Middle frontal gyrus (tissue), 1 donor: Measurements from ENCODE around the gene CLEC18C.
"Not testable (repeated sequence)": the region's sequence is repeated elsewhere in the genome, so short reads cannot be mapped to it uniquely, and the experiment has no call there.

Experiments
- DNase-seq: peaks from one replicate; pipeline ENCODE4 v3.0.0-alpha.2; 2015; ENCODE audit warnings: low spot score; ENCODE audit errors: extremely low spot score

CLEC18C gene

GRCh38 chr16:70173212-70173837 lies at the start of gene CLEC18C:
Gene CLEC18C (plus strand): TSS chr16:70173787. CDS start chr16:70174279, 492 bp downstream.
- DNase-seq = not testable (repeated sequence)

- not testable (repeated sequence) for DNase-seq
Observed at GRCh38 chr16:70123822-70124221, 49.8 kb upstream of the CLEC18C start.

- DNase-seq = not testable (repeated sequence)
Observed at GRCh38 chr16:70126226-70126625, 47.4 kb upstream of the CLEC18C start.

GRCh38 chr16:70127706-70128105 lies 45.9 kb upstream of the CLEC18C start:
- not testable (repeated sequence) for DNase-seq

GRCh38 chr16:70128844-70129243 lies 44.7 kb upstream of the CLEC18C start:
- not testable (repeated sequence) for DNase-seq

GRCh38 chr16:70135796-70136195 lies 37.8 kb upstream of the CLEC18C start:
- not testable (repeated sequence) for DNase-seq

GRCh38 chr16:70136595-70136994 lies 37.0 kb upstream of the CLEC18C start:
- not testable (repeated sequence) for DNase-seq

GRCh38 chr16:70142739-70143138 lies 30.8 kb upstream of the CLEC18C start:
- not testable (repeated sequence) for DNase-seq

- DNase-seq = not testable (repeated sequence)
Observed at GRCh38 chr16:70143231-70143895, 30.2 kb upstream of the CLEC18C start.

- DNase-seq = not testable (repeated sequence)
Observed at GRCh38 chr16:70147853-70148252, 25.7 kb upstream of the CLEC18C start.

GRCh38 chr16:70148453-70148852 lies 25.1 kb upstream of the CLEC18C start:
- not testable (repeated sequence) for DNase-seq

GRCh38 chr16:70149296-70149695 lies 24.3 kb upstream of the CLEC18C start:
- not testable (repeated sequence) for DNase-seq

- DNase-seq = no peak
Observed at GRCh38 chr16:70151391-70151790, 22.2 kb upstream of the CLEC18C start.

GRCh38 chr16:70151941-70152509 lies 21.6 kb upstream of the CLEC18C start:
- DNase-seq = no peak

- no peak for DNase-seq
Observed at GRCh38 chr16:70152578-70153302, 20.8 kb upstream of the CLEC18C start.

- DNase-seq = not testable (repeated sequence)
Observed at GRCh38 chr16:70154736-70155135, 18.9 kb upstream of the CLEC18C start.

GRCh38 chr16:70156207-70156978 lies 17.2 kb upstream of the CLEC18C start:
- DNase-seq = no peak

GRCh38 chr16:70157105-70157476 lies 16.5 kb upstream of the CLEC18C start:
- DNase-seq = no peak

- DNase-seq = no peak
Observed at GRCh38 chr16:70157477-70158260, 15.9 kb upstream of the CLEC18C start.

- DNase-seq = no peak
Observed at GRCh38 chr16:70158261-70158939, 15.2 kb upstream of the CLEC18C start.
